ENCODE data around the gene HOXD9.
A peak's percentile ranks its signal among the peaks of the same experiment; 100 is the strongest.

The HOXD9 gene

DNA sequence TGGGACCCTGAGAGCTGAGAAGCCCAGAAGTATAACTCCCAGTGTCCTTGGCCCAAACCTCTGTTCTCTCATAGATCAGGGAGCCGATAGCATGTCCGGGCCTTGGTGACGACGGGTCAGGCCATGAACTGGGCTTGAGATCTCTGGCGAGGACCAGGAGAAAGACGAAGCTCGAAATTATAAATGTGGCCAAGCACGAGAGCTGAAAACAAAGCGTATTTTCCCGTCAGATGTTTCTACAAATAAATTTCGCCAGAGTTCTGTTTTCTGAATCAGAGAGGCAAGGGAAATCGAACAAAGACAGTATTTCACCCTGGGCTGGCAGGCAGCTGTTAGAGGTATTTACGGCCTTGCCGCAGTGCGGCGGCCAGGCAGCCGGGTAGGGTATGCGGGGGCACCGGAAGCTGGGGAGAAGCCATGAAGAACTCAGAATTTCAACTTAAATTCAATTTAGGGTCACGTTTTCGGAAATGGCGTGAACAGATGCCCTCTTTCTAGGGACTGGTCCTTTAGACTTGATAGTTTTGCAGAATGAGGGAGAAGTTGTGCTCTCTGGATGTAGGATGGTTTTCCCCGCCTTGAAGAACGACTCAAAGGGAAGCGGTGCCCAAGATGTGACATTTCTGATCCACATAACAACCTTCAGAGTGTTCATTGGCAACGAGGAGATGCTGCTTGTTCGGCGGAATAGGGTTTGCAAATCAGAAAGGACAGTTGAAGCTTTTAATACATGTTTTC, 16.6 kb downstream of the HOXD9 start:
- DNase-seq: no peak

- DNase-seq: no peak
These were observed 17.4 kb downstream of the HOXD9 start for GRCh38 chr2:176139661-176140512.

GRCh38 chr2:176140513-176141317, 18.2 kb downstream of the HOXD9 start:
- DNase-seq: peak in 12 of 14 donors; percentile 39 to 93 (median 80)

- DNase-seq: no peak
These were observed 19.8 kb downstream of the HOXD9 start for GRCh38 chr2:176142281-176142680.

- no peak for DNase-seq
These were observed 22.8 kb downstream of the HOXD9 start for GRCh38 chr2:176145085-176145969.

DNA sequence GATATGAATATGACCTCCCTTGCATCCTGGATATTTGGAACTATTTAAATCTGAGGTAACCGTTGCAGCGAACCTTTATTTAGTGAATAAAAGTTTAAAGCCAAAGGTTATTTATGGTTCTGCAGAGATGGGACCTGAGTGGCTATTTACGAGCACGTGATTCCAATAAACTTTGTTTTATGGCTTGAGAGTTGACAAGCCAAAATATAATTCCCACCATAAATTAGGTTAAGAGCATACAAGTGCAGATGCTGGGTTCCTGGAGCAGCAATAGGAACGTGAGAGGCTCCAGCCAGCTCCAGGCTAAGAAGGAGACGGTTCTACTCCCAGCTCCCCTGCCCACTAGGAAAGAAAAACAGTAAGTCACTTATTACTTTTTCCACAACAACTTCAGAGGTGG, 23.6 kb downstream of the HOXD9 start:
- no peak for DNase-seq

DNA sequence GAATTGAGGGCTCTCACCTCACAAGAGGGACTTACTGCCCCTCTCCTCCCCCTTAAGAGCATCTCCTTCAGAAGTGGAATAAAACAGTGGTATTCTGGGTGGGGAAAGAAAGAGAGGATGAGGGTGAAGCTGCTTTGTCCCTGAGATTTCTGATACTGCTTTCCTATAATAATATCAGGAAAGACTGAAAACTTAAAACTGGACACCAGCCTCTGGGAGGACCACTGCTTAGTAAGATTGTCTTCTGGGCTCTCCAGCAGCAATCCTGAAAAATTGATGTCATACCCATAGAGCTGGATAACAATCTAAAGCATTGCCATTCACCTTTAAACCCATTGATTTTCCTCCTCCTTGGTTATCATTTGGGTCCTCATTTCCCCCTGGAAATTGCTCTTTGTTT, 24.1 kb downstream of the HOXD9 start:
- no peak for DNase-seq

DNA sequence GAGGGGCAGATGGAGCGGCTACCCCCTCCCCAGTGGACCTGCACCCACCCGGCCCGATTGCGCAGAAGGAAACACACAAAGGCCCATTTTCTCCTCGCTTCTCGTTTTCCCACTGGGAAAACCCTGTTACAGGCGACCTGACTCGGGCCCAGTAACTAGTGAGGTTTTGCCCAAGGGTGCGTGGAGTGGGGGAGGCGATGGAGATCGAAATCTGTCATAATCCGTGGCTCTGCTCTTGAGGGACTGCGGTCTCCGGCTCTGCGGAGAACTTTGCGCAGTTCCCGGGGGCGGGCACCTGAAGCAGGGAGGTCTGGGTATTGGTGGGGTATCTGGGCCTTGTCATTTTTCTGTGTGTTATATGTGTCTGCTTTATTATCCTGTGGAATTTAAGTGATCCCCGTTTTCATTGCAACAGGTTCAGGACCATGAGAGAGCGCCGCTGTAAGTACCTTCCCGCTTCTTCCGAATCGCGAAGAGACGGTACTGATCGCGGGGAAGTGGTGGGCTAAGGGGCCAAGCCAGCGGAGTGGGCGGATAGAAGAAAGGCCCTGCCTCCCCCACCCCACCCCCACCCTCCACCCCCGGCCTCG, 24.8 kb downstream of the HOXD9 start:
- DNase-seq: no peak

DNA sequence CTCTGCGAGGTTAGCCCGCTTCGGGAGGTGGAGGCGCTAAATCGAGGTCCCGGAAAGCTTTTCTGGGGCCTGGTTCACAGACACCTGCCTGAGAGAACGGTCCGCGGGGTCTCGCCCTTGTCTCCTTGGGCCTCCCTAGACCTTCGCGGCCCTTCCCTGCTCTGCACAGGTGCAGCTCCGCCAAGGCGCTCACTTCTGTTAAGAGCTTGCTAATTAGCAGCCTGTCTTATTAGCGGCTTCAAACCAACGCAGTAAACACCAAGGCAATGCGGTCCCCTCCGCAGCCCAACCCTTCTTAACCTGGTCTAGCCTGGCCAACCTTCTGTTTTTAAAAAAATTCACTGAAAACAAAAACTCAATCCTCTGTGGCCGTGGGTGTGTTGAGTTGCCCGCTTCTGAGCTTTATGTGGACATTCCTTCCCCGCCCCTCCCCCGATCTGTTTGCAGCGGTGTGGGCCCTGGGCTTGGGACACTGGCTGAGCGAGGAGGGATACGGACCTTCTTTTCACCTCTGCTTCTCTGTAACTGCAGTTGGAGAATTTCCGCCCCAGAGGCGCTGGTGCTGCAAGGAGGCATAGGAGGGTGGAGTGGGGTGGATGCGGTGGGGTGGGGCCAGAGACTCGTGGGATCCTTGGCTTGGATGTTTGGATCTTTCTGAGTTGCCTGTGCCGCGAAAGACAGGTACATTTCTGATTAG, 25.4 kb downstream of the HOXD9 start:
- DNase-seq: no peak

DNA sequence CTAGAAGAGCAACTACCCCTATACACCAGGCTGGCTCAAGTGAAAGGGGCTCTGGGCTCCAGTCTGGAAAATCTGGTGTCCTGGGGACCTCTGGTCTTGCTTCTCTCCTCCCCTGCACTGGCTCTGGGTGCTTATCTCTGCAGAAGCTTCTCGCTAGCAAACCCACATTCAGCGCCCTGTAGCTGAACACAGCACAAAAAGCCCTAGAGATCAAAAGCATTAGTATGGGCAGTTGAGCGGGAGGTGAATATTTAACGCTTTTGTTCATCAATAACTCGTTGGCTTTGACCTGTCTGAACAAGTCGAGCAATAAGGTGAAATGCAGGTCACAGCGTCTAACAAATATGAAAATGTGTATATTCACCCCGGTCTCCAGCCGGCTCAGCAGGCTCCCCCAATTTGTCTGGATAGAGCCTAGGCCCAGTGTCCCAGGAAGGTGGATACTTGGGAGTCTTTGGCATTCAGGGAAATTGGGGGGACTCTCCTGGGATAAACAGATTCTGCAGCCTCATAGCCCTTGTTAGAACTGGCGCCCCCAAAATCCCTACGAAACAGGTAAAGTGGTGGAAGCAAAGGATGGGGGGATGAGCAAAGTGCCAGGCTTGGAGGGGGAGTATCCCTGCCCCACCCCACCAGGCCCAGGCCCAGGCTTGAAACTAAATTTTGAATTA, 26.4 kb downstream of the HOXD9 start:
- DNase-seq: no peak

DNA sequence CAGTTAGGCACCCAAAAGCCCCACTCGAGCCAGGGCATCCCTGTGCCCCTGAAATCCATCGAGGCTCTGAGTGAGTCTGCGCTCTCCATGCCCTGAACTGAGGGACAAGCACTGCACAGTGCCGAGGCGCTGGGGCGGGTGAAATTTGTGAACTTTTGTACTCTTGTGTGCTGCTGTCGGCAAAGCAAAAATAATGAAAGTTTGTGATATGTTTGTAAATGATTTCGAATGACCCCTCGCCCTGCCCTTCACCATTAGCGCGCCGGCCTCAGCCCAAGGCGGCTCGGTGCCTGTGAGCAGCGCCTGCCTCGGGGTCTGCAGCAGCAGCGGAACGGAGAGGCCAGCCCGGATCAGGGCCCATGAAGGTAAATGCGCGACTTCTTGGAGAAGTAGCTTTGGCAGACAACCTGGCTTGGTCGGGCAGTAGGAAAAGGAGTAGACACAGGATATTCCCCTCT, 27.0 kb downstream of the HOXD9 start:
- DNase-seq: no peak

DNA sequence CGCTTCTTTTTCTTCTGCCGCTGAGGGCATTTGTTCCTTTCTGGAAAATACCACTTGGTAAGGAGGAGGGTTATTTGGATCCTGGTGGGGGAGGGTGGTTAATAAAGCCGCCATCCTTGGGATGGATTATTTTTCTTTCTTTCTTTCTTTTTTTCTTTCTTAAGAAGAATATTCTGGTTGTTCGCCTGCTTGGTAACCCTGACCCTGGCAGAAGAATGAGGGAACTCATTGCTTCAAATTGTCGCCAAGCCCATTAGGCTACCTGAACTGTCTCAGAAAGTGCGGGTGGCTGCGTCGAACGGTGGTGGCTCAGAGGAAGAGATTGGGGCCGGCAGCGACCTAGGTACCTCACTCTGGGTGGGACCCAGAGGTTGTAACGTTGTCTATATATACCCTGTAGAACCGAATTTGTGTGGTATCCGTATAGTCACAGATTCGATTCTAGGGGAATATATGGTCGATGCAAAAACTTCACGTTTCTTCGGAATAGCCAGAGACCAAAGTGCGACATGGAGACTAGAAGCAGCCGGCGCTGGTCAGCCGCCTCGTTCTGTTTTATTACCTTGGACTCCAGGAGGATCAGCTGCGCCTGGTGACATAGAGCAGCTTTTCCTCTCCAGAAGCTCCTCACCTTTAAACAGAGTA, 27.5 kb downstream of the HOXD9 start:
- no peak for DNase-seq

DNA sequence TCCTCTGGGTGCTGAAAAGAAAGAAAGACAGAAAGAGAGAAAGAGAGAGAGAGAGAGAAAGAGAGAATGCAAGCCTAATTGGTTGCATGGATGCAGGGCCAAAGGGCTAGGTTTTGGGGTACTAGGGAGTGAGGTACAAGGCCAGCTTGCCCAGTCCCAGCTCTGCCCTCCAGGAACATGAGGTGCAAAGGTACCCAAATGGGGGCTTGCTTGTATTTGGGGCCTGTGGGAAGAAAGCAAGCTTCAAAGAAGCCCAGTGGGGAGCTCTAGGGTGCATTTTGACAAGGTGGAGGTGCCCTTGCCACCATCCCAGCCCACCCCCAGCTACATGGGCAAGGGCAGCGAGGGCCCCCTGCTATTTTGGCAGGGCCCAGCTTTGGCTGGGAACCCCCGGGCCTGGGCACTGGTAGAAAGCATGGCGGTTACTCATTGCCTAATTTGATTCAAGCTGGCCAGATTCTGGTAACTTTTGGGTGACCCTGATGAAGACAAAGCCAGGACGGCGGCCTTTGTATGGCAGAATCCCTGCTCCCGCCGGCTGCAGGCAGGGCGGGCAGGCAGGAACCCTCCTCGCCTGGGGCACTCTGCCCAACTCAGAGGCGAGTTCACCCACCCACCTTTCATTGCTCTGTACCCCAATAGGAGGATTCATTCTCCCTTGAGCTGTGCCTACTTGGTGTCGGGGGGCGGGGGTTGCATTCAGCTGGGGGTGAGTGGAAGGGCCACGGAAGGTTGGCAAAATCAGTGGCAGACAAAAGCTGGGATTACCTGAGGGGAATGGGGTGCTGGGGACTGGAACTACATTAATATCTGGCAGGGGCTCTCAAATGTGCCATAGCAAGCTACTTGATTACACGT, 28.3 kb downstream of the HOXD9 start:
- DNase-seq: peak in 1 of 14 donors; percentile 34

GRCh38 chr2:176151442-176152287, 29.1 kb downstream of the HOXD9 start, which contains the start of gene HOXD4:
Gene HOXD4, plus strand, starts transcription at chr2:176151550. Its CDS starts 84 bp downstream, at chr2:176151634.
- peak in 7 of 14 donors; percentile 20 to 65 (median 41) for DNase-seq

- DNase-seq: no peak
These were observed 30.0 kb downstream of the HOXD9 start for GRCh38 chr2:176152350-176153181.

GRCh38 chr2:176154576-176155252, 32.2 kb downstream of the HOXD9 start:
- no peak for DNase-seq
